ENCODE data around the gene MOGAT3.

DNA sequence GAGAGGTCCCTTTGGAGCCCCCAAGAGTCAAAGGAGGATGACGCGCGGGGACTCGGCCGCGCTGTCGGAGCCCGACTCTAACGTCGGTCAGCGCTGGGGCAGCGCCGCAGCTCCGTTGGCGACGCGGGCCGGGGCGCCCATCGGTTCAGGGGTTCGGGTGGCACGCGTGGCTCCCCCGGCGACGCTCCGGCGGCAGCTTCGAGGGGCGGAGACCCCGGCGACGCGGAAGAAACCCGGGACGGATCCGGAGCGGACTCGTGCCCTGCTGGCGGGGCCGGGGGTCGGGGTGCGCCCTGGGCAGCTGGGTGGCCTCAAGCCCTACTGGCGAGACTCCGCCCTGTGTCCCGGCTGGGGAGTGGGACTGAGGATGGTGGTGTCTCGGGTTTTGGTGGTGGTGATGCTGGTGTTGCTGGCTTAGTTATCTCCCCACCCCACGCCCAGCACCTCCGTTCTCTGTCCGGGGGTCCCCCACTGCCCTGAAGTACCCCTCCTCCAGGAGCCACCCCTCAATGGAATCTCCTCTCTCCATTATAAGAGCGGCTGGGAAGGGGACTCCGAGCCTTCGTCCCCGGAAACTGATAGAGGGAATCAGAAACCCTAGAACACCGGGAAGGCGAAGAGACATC, 20.6 kb downstream of the MOGAT3 start, which contains the start of gene NAT16:
- TF ChIP-seq NR1H2 (CRISPR knock-in tag; IDR thresholded peaks at IDR 0.05) = no peak
- TF ChIP-seq, protein P1, sequence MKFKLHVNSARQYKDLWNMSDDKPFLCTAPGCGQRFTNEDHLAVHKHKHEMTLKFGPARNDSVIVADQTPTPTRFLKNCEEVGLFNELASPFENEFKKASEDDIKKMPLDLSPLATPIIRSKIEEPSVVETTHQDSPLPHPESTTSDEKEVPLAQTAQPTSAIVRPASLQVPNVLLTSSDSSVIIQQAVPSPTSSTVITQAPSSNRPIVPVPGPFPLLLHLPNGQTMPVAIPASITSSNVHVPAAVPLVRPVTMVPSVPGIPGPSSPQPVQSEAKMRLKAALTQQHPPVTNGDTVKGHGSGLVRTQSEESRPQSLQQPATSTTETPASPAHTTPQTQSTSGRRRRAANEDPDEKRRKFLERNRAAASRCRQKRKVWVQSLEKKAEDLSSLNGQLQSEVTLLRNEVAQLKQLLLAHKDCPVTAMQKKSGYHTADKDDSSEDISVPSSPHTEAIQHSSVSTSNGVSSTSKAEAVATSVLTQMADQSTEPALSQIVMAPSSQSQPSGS (CRISPR knock-in tag; IDR thresholded peaks at IDR 0.05) = no peak

Measured in K562 (cell line).